Liver (tissue), 3 donors: Measurements from ENCODE around the gene GATA2.

Experiments used
- CTCF ChIP-seq: fragments of 150-350 bp; IDR thresholded peaks from 2 replicates; pipeline ENCODE4 v1.5.1; 2017; ENCODE audit warnings: improper control_type of control experiment, low read depth, low read length; ENCODE audit not compliant: missing input control
- NR2F2 ChIP-seq: IDR thresholded peaks from 2 replicates; pipeline ENCODE4 v1.6.1; 2016; ENCODE audit warnings: antibody characterized with exemption
- RAD21 ChIP-seq, 2 donors: IDR thresholded peaks; 2 replicates each; pipeline ENCODE4 v1.6.1; 2016; ENCODE audit warnings: antibody characterized with exemption in 2 of 2, mild to moderate bottlenecking in 2 of 2
- REST ChIP-seq: IDR thresholded peaks from 2 replicates; pipeline ENCODE4 v1.6.1; 2016; ENCODE audit warnings: antibody characterized with exemption, mild to moderate bottlenecking
- YY1 ChIP-seq: IDR thresholded peaks from 2 replicates; pipeline ENCODE4 v1.6.1; 2016; ENCODE audit warnings: antibody characterized with exemption, mild to moderate bottlenecking
- donor health status: healthy.
- donor health status: healthy.

- TF ChIP-seq NR2F2 (no peak), YY1 (no peak), CTCF (no peak), REST (no peak), RAD21 (IDR thresholded peaks at IDR 0.05) (no peak)
Measured at GRCh38 chr3:128430301-128430700, 62.7 kb downstream of the GATA2 start.
